Retinal pigment epithelial cell (primary cell): ENCODE data around the gene SYNRG.

Source experiments
- DNase-seq: peaks from one replicate; pipeline ENCODE4 v3.0.0-alpha.2; 2010; ENCODE audit warnings: low read depth
- H3K4me3 ChIP-seq: 2 replicates; pipeline ENCODE4 v1.5.1; 2011; ENCODE audit warnings: mild to moderate bottlenecking, low read length, control low read depth, moderate library complexity
- CTCF ChIP-seq: conservative IDR thresholded peaks from 2 replicates; pipeline ENCODE4 v1.5.1; 2011; ENCODE audit warnings: low read depth, low read length, control low read depth, inconsistent platforms

Gene SYNRG

GRCh38 chr17:37605081-37605480 lies 4.1 kb downstream of the SYNRG start:
- DNase-seq, result no peak
- TF ChIP-seq CTCF, result no peak

GRCh38 chr17:37604556-37604955 lies 4.7 kb downstream of the SYNRG start:
- TF ChIP-seq CTCF, result no peak
- no peak overlapping the region for H3K4me3 ChIP-seq
- DNase-seq, result no peak

More at GRCh38 chr17:37605081-37605480, 4.1 kb downstream of the SYNRG start:
- H3K4me3 ChIP-seq, result no peak overlapping the region

GRCh38 chr17:37598145-37598544 lies 11.1 kb downstream of the SYNRG start:
- no peak for TF ChIP-seq CTCF
- no peak overlapping the region for H3K4me3 ChIP-seq
- DNase-seq, result no peak

GRCh38 chr17:37592291-37592690 lies 16.9 kb downstream of the SYNRG start:
- H3K4me3 ChIP-seq, result no peak overlapping the region
- DNase-seq, result no peak
- TF ChIP-seq CTCF, result no peak

GRCh38 chr17:37585066-37585465 lies 24.2 kb downstream of the SYNRG start:
- no peak overlapping the region for H3K4me3 ChIP-seq
- TF ChIP-seq CTCF, result no peak
- DNase-seq, result no peak

GRCh38 chr17:37576281-37576680 lies 32.9 kb downstream of the SYNRG start:
- no peak overlapping the region for H3K4me3 ChIP-seq
- TF ChIP-seq CTCF, result no peak
- DNase-seq, result no peak

- no peak for TF ChIP-seq CTCF
- DNase-seq, result no peak
- no peak overlapping the region for H3K4me3 ChIP-seq
These were observed 34.8 kb downstream of the SYNRG start for GRCh38 chr17:37574427-37574826.
